ENCODE data around the gene UBE2QL1.

Gene UBE2QL1

GRCh38 chr5:6478793-6479192 is 30.1 kb downstream of the UBE2QL1 start:
- no peak for DNase-seq (ENCODE audit: low spot score)

- no peak for DNase-seq (ENCODE audit: low spot score)
Observed at GRCh38 chr5:6480133-6481051, 31.7 kb downstream of the UBE2QL1 start.

- no peak for DNase-seq (ENCODE audit: low spot score)
Observed at GRCh38 chr5:6482735-6483134, 34.1 kb downstream of the UBE2QL1 start.

GRCh38 chr5:6483880-6484382 is 35.3 kb downstream of the UBE2QL1 start:
- no peak for DNase-seq (ENCODE audit: low spot score)

GRCh38 chr5:6484446-6484845 is 35.8 kb downstream of the UBE2QL1 start:
- no peak for DNase-seq (ENCODE audit: low spot score)

- no peak for DNase-seq (ENCODE audit: low spot score)
Observed at GRCh38 chr5:6484899-6485298, 36.2 kb downstream of the UBE2QL1 start.

- DNase-seq (ENCODE audit: low spot score), result no peak
Observed at GRCh38 chr5:6485441-6485840, 36.8 kb downstream of the UBE2QL1 start.

GRCh38 chr5:6486074-6486473 is 37.4 kb downstream of the UBE2QL1 start:
- no peak for DNase-seq (ENCODE audit: low spot score)

- DNase-seq (ENCODE audit: low spot score), result no peak
Observed at GRCh38 chr5:6487081-6487480, 38.4 kb downstream of the UBE2QL1 start.

- DNase-seq (ENCODE audit: low spot score), result no peak
Observed at GRCh38 chr5:6488021-6488420, 39.4 kb downstream of the UBE2QL1 start.

GRCh38 chr5:6489643-6490185 is 41.1 kb downstream of the UBE2QL1 start:
- DNase-seq (ENCODE audit: low spot score), result no peak

- DNase-seq (ENCODE audit: low spot score), result no peak
Observed at GRCh38 chr5:6490246-6490645, 41.6 kb downstream of the UBE2QL1 start.

- DNase-seq (ENCODE audit: low spot score), result no peak
Observed at GRCh38 chr5:6490693-6491092, 42.0 kb downstream of the UBE2QL1 start.

GRCh38 chr5:6491196-6491918 is 42.7 kb downstream of the UBE2QL1 start:
- no peak for DNase-seq (ENCODE audit: low spot score)

- DNase-seq (ENCODE audit: low spot score), result no peak
Observed at GRCh38 chr5:6491919-6492290, 43.2 kb downstream of the UBE2QL1 start.

GRCh38 chr5:6492934-6493333 is 44.3 kb downstream of the UBE2QL1 start:
- DNase-seq (ENCODE audit: low spot score), result no peak

- DNase-seq (ENCODE audit: low spot score), result no peak
Observed at GRCh38 chr5:6493681-6494454, 45.2 kb downstream of the UBE2QL1 start.

- no peak for DNase-seq (ENCODE audit: low spot score)
Observed at GRCh38 chr5:6494939-6495338, 46.3 kb downstream of the UBE2QL1 start.

GRCh38 chr5:6495433-6496206 is 47.0 kb downstream of the UBE2QL1 start:
- DNase-seq (ENCODE audit: low spot score), result no peak

GRCh38 chr5:6496207-6496584 is 47.5 kb downstream of the UBE2QL1 start:
- DNase-seq (ENCODE audit: low spot score), result no peak

- no peak for DNase-seq (ENCODE audit: low spot score)
Observed at GRCh38 chr5:6496636-6497035, 48.0 kb downstream of the UBE2QL1 start.

All from AG20443 (cell line).